ENCODE measurements around the gene PRODH.
"Not testable (repeated sequence)": the region's sequence is repeated elsewhere in the genome, so short reads cannot be mapped to it uniquely, and the experiment has no call there.

PRODH gene

DNA sequence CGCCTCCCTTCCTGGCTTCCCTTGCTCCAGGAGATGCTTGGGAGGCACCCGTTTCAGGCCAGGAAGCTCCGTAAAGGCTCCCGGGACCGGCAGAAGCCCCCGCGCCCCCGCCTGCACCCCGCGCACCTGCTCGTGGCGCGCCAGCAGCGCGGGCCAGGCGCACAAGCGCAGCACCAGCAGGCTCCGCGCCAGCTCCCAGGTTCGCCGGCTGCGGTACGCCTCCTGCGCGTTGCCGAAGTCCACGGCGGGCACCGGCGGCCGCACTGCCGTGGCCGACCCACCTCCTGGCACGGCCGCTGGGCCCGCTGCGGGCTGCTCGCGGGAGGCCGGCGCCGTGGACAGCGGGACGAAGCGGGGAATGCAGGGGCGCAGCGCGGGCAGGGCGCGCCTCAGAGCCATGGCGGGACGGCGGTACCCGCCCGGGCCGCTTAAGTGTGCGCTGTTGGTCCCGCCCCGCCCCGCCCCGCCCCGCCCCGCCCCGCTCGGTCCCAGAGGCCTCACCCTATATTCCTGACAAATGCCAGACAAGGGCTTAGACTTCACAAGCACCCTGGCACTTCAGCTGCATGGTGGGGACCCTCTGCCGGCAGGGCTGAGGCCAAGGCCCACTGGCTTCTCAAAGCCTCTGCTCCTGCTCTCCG lies at the start of gene PRODH:
Gene PRODH (minus strand): TSS at position 405 of the 641 bp plus-strand sequence. CDS start 6 bp downstream, at position 399.
- DNase-seq = no peak

DNA sequence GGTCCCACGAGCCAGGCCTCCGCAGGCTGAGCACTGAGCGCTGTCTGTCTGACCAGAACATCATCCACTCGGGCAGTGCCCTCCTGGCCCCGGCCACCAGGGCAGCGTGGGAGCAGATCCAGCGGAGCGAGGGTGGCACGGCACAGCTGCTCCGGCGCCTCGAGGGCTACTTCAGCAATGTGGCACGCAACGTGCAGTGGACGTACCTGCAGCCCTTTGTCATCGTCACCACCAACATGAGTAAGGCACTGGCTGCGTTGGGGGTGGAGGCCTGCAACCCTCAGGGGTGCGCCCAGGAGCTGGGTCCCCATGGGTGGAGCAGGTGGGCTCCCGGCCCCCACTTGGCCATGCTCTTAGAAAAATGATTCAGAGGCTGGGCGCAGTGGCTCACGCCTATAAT lies 49.7 kb upstream of the PRODH start:
- no peak for DNase-seq

DNA sequence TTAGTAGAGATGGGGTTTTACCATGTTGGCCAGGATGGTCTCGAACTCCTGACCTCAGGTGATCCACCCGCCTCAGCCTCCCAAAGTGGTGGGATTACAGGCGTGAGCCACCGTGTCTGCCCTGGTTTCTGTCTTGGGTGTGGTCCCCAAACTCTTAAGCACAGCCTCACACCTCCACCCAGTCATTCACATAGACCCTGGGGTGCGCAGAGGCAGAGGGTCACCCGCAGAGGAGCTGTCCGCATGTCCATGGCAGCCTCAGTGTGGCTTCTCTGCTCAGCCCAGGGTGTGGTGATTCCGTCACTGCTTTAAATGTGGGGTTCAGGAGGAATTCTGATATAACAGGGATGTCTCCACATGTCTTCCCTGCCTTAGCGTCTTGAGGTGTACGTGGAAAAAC lies 48.5 kb upstream of the PRODH start:
- DNase-seq = no peak

- DNase-seq = no peak
Measured at GRCh38 chr22:18983120-18983651, 47.1 kb upstream of the PRODH start.

- DNase-seq = no peak
Measured at GRCh38 chr22:18980829-18981228, 44.7 kb upstream of the PRODH start.

DNA sequence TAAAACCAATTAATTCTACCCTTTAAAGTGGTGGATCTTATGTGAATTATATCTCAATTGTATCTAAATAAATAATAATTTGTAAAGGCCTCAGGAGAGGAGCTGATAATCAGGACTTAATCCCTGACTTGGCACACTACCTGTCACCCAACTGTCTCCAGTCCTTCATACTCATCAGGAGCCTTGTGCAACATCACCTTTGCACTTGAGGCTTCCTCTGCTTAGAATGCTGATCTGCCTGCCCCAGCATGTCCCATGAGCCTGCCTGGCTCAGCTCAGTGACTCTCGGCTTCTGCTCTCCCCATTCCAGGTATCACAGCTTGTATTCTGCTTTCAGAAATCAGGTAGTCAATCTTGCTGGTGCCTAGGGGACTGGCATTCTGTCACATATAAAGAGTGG lies 43.9 kb upstream of the PRODH start:
- no peak for DNase-seq

DNA sequence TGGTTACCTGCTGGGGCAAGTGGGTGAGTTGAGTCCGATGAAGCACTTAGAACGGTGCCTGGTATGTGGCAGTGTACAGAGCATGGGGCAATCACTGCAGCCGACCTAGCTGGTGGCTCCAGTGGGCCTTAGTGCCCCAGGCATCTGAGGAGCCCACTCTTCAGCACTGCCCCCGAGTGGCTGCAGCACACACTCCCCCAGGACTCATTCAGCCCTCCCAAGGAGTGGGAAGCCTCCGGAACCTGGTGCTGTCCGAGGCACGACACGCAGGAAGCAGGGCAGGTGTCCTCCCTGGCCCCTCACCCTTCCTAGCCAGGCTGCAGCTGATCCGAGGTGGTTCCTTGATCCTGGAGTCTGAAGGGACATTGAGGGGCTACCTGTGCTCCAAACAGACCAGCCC lies 42.4 kb upstream of the PRODH start:
- no peak for DNase-seq

DNA sequence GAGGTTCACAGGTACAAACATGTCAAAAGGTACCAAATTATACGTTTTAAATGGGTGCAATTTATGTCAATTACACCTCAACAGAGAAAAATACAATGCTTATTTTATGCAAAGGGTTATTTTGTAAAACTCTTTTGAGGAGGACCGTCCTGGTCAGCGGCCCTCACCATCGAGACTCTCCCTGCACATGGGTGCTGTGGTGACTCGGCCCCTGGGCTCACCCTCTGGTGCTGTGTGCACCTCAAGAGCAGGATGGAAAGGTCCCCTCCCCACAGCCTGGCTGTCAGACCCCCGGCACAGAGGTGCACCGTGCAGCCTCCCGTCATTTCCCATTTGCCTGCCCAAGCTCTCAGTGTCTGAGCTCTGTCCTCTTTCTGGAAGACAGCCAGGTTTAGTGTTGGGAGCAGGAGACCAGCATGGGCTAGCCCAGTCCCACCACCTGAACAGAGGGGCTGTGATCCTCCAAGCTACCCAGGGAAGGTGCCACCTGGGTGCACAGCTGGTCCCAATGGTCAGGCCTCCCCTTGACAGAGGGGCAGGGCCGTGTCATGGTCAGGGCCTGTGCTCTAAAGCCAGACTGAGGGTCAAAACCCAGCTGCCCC lies 41.8 kb upstream of the PRODH start:
- DNase-seq = no peak

- no peak for DNase-seq
Measured at GRCh38 chr22:18976197-18976751, 40.2 kb upstream of the PRODH start.

DNA sequence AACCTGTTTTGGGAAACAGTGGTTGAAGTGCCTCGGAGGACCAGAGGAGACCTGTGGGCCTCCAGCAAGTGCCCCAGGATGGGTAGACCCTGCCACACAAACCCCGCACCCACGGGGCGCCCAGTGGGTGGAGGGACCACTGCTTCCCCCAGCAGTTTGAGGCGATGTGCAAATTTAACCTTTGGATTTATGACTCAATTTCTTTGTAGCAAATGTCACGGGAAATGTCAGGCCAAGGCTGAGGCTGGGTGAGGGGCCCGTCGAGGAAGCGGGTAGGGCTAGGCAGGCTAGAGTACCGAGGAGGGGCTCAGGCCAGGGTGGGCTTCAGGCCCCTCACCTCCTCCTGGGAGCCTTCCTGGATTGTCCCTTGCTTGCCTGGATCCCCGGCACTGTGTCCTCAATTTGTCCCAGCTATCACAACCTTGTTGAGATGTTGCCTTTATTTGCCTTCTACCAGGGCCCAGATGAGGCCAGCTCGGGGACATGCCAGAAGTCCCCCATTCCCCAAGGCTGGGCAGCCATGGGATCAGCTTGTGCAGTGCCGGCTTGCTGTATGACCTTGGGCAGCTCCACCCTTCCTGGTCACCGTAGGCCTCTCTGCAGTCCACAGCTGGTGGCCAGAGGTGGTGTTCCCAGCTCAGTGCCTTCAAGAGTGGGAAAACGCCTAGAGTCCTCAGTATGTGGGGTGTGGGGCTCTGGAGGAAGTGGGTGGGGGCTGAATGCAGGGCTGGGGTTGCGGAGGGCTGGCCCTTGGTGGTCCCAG lies 39.5 kb upstream of the PRODH start:
- no peak for DNase-seq

DNA sequence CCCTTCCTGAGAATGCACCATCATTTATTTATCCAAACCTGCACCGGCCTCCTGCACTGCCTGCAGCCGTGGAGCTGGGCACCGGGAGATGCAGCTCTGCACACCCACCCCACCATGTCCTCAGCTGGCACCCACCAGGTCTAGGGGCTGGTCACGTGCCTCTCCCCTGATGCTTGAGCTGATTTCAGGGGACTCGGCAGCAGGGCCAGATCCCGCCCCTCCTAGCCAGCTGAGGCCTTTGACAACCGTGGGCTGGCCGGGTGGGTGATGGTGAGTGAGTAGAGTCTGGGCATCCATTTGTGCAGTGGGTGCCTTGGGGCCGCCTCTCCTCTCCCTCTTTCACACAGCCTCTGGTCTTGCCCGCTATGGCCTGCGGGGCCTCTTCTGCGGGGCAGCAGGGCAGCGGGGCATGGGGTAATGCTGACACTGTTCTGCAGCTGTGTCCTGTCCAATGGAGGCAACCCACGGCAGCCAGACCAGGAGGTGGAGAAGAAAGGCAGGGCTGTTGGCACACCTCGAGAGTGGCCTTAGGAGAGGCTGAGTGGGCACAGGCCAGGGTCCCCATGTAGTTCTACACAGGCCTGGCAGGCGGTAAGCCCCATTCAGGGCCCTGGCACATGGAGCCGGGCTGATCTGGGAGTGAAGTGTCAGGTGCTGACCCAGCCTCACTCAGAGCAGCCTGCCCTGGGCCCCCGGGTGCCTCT lies 38.5 kb upstream of the PRODH start:
- DNase-seq = no peak

GRCh38 chr22:18973264-18974031 lies 37.4 kb upstream of the PRODH start:
- no peak for DNase-seq

DNA sequence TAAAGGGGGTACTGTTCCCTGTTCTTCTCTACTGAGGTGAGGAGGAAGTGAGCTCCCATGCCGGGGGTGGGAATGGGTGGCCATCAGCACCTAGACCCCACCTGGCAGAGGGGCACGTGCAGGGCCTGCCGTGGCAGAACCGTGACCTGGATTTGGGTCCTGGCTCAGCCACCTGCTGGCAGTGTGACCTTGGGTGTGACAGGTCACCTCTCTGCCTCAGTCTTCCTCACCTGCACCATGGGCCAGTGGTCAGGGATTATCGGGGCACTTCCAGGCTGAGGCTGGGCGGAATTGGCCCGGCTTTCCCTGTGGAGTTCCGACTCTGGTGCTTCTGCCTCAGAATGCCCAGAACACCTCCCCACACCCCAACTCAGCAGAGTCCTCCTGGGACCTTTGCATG lies 36.5 kb upstream of the PRODH start:
- not testable (repeated sequence) for DNase-seq

- not testable (repeated sequence) for DNase-seq
Measured at GRCh38 chr22:18972029-18972428, 35.9 kb upstream of the PRODH start.

DNA sequence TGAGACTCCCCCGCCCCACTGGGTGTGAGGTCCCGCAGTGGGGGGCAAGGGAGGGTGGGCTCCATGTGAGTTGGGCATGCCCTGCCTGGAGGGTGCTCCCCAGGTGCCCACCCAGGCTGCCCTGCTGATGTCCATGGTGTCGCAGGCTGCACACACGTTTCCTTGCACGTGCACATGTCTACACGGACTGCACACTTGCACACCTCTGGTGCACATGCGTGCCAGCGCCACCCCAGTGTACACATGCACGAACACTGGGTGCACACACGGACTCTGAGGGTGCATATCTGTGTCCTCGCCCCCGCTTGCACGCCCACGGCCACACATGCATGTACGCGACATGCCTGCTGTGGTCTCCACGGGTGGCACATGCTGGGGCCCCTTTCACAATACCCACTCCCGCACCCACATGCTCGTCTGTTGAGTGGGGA lies 35.2 kb upstream of the PRODH start:
- DNase-seq = no peak

- no peak for DNase-seq
Measured at GRCh38 chr22:18970948-18971315, 34.8 kb upstream of the PRODH start.

GRCh38 chr22:18970176-18970947 lies 34.3 kb upstream of the PRODH start:
- no peak for DNase-seq

DNA sequence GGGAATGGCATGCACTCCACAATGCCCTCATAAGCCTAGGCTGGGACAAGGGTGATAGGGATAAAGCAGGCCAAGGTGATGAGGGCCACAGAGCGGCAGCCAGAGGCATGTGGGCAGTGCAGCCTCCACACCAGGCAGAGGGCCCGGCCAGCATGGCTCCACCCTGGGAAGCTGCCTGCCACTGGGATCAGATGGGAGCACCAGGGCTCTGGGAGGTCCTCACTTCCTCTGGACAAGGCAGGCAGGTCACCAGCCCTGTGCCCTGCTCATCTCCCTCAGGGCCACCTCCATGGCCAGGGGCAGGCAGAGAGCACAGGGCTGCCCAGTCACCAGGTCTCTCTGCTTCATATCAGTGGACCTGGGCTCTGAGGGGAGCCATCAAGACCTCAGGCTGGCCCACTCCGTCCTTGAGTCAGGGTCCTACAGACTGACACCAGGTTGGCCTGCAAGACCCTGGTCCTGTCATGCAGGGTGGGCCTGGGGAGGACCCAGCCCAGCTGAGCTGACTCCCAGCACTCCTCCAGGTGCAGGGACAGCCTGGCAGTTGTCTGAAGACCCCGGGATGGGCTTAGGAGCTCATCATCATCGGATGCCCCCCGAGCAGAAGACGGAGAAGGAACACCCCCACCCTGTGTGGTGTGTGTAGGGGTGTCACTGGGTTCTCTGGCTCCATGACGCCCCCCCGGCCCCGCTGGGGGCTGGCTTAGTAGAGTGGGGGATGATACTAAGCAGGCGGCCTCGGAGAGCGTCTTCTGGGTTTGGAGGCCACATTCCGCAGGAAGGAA lies 33.3 kb upstream of the PRODH start:
- DNase-seq = not testable (repeated sequence)

GRCh38 chr22:18968011-18968749 lies 32.1 kb upstream of the PRODH start:
- no peak for DNase-seq

Data from DMS 273 treated with DMSO at 0.1 percent for 48 hours (cell line).